Urinary bladder (tissue), 4 donors: ENCODE measurements around the gene FCHSD2. TPM values are rescaled to one million over a fixed set of nuclear protein-coding genes. Genes with fewer than 3 reads are reported as not detected.
"Not testable (repeated sequence)": the region's sequence is repeated elsewhere in the genome, so short reads cannot be mapped to it uniquely, and the experiment has no call there.

Experiments used
- DNase-seq: peaks from one replicate; pipeline ENCODE4 v3.0.0-alpha.2; 2015; ENCODE audit errors: extremely low spot score
- H3K27ac ChIP-seq: one replicate; pipeline ENCODE4 v1.5.1; 2013; ENCODE audit warnings: low read depth, mild to moderate bottlenecking, moderate library complexity
- H3K36me3 ChIP-seq: one replicate; pipeline ENCODE4 v1.6.1; 2013; ENCODE audit warnings: mild to moderate bottlenecking, moderate library complexity; ENCODE audit not compliant: insufficient read depth
- H3K4me1 ChIP-seq: one replicate; pipeline ENCODE4 v1.6.1; 2013; ENCODE audit warnings: mild to moderate bottlenecking, moderate library complexity; ENCODE audit not compliant: insufficient read depth
- H3K4me3 ChIP-seq: one replicate; pipeline ENCODE4 v1.5.1; 2013; ENCODE audit warnings: low read depth, low read length
- WGBS: extraction: QIAGEN DNeasy Blood & Tissue Kit; methylation state at CpG from one replicate; pipeline ENCODE4 v1.1.7; 2013; 5-methylcytosine and 5-hydroxymethylcytosine counted together
- polyA plus RNA-seq: library from polyadenylated mRNA; stranded (reverse); fragments of 200-250 nt; gene quantifications from one replicate; pipeline ENCODE4 v1.2.3, GENCODE V29; 2013
- total RNA-seq: library from RNA; depleted of rRNA; stranded (reverse); fragments of >200 nt; gene quantifications from one replicate; pipeline ENCODE4 v1.2.3, GENCODE V29; 2014
- donor health status: healthy with polysubstance abuse.
- donor health status: healthy.

FCHSD2 gene
- total and polyA plus RNA-seq, 2 donors = 21.4 to 40.5 TPM

DNA sequence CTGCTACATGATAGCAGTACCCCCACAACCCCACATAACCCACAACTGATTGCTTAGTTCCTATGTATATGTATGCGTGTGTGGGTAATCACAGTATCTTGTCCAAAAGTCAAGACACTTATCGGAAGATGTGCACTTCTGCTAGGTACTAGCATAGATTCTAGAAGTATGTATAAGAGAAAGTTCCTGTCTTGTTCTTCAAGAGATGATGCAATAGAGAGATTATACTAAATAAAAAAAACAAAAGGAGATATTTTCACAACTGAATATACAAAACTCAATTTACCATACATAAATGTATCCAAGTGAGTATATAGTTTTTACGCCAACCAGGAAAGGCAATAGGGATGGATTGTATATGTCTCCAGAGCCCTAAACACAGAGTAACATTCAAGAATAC lies 112.0 kb downstream of the FCHSD2 start:
- WGBS = 98% methylated on average over 3 of the region's 3 CpGs
- Histone ChIP-seq H3K27ac (no peak overlapping the region), H3K4me3 (no peak overlapping the region), H3K36me3 (no peaks in the 10 kb centered on the region), H3K4me1 (no peaks in the 10 kb centered on the region)
- DNase-seq = no peak

GRCh38 chr11:73029403-73029802 lies 112.7 kb downstream of the FCHSD2 start:
- no peak for DNase-seq
- WGBS = 88% methylated on average over 2 of the region's 2 CpGs
- H3K36me3 ChIP-seq = no peaks in the 10 kb centered on the region
- H3K4me3 ChIP-seq = no peak overlapping the region
- H3K27ac ChIP-seq = no peak overlapping the region
- H3K4me1 ChIP-seq = no peaks in the 10 kb centered on the region

DNA sequence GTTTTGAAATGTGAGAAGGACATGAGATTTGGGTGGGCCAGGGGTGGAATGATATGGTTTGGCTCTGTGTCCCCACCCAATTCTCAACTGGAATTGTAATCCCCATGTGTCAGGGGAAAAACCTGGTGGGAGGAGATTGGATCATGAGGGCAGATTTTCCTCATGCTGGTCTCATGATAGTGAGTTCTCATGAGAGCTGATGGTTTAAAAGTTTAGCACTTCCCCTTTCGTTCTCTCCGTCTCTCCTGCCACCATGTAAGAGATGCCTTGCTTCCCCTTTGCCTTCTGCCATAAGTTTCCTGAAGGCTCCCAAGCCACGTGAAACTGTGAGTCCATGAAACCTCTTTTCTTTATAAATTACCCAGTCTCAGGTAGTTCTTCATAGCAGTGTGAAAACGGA lies 113.5 kb downstream of the FCHSD2 start:
- Histone ChIP-seq H3K4me1 (no peaks in the 10 kb centered on the region), H3K36me3 (no peaks in the 10 kb centered on the region), H3K4me3 (no peak overlapping the region), H3K27ac (peak overlapping the region; percentile 23)
- 90% methylated on average over 4 of the region's 4 CpGs for WGBS
- DNase-seq = no peak

- not testable (repeated sequence) for H3K4me1 ChIP-seq, H3K4me3 ChIP-seq, H3K36me3 ChIP-seq, H3K27ac ChIP-seq, DNase-seq
- 99% methylated on average over 2 of the region's 2 CpGs for WGBS
These were observed 114.3 kb downstream of the FCHSD2 start for GRCh38 chr11:73027840-73028239.

- H3K27ac ChIP-seq = no peak overlapping the region
- no peaks in the 10 kb centered on the region for H3K4me1 ChIP-seq
- 99% methylated on average over 5 of the region's 5 CpGs for WGBS
- DNase-seq = no peak
- no peak overlapping the region for H3K4me3 ChIP-seq
- no peaks in the 10 kb centered on the region for H3K36me3 ChIP-seq
These were observed 117.5 kb downstream of the FCHSD2 start for GRCh38 chr11:73024639-73025038.

DNA sequence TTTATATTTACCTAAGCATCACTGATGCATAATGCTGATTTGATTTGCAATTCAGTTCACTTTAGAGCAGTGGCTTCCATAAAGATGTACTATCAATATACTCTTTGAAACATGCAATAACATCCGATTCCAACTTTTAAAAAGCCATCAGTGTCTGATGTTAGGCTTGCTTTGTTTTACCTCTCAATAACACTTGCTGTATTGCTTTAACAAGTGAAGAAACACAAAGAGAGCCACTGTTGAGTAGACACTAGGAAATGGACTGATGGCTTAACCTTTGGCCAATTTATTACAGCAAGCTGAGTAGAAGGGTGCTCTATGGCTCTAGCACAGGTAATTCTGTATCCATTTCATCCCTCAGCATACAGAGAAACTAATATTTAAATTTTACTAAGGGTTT lies 122.1 kb downstream of the FCHSD2 start:
- Histone ChIP-seq H3K4me3 (no peak overlapping the region), H3K27ac (no peak overlapping the region), H3K4me1 (no peaks in the 10 kb centered on the region), H3K36me3 (no peaks in the 10 kb centered on the region)
- DNase-seq = no peak
- WGBS = 90% methylated on average over 1 of the region's 1 CpG

DNA sequence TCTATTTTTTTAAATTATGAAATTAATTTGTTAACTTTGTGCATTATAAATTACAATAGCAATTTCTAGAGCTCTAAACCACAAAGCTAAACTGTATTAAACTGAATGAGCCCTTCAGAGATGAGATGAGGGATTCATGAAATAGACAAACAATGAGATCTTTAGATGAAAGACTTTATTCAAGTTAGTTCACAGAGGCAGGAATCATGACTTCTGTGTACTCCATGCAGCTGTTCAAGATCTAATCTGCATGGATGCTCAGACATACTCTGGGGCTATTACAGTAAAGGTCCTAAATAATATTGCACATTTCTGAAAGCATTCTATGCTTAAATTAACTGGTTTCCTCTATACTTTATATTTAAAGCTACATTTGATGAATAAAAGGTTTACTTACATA lies 122.7 kb downstream of the FCHSD2 start:
- Histone ChIP-seq H3K4me1 (no peaks in the 10 kb centered on the region), H3K4me3 (no peak overlapping the region), H3K27ac (no peak overlapping the region), H3K36me3 (no peaks in the 10 kb centered on the region)
- DNase-seq = no peak

GRCh38 chr11:73018856-73019255 lies 123.3 kb downstream of the FCHSD2 start:
- DNase-seq = no peak
- Histone ChIP-seq H3K27ac (no peak overlapping the region), H3K4me3 (no peak overlapping the region), H3K36me3 (no peaks in the 10 kb centered on the region), H3K4me1 (no peaks in the 10 kb centered on the region)

DNA sequence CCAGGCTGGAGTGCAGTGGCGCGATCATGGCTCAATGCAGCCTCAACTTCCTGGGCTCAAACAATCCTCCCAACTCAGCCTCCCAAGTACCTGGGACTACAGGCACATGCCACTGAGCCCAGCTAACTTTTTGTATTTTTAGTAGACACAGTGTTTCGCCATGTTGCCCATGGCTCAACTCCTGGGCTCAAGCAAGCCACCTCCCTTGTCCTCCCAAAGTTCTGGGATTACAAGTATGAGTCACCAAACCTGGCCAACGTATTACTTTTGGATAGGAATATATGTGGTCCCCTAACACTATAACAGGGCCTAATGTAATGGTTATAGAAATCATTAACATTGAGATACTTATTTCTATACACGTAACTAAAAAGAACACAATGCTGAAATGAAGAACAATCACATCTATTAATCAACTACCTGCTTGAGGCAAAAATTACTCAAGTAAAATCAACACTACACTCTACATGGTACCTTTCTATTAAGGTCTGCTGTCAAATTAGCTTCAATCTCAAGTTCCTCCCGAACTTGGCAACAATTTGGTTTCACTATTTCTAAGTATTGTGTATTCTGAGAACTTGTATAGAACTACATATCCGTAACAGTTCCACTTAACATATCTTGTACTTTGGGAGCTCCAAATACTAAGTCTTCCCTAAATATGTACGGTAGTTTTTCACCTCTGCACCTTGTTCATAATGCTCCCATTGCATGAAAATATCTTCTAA lies 124.9 kb downstream of the FCHSD2 start:
- DNase-seq = no peak
- H3K27ac ChIP-seq = no peak overlapping the region
- no peaks in the 10 kb centered on the region for H3K36me3 ChIP-seq
- WGBS = 95% methylated on average over 8 of the region's 8 CpGs
- H3K4me3 ChIP-seq = no peak overlapping the region
- no peaks in the 10 kb centered on the region for H3K4me1 ChIP-seq

- no peak overlapping the region for H3K4me3 ChIP-seq
- 72% methylated on average over 1 of the region's 1 CpG for WGBS
- H3K4me1 ChIP-seq = no peaks in the 10 kb centered on the region
- H3K36me3 ChIP-seq = no peaks in the 10 kb centered on the region
- no peak for DNase-seq
- no peak overlapping the region for H3K27ac ChIP-seq
These were observed 129.1 kb downstream of the FCHSD2 start for GRCh38 chr11:73013021-73013420.

DNA sequence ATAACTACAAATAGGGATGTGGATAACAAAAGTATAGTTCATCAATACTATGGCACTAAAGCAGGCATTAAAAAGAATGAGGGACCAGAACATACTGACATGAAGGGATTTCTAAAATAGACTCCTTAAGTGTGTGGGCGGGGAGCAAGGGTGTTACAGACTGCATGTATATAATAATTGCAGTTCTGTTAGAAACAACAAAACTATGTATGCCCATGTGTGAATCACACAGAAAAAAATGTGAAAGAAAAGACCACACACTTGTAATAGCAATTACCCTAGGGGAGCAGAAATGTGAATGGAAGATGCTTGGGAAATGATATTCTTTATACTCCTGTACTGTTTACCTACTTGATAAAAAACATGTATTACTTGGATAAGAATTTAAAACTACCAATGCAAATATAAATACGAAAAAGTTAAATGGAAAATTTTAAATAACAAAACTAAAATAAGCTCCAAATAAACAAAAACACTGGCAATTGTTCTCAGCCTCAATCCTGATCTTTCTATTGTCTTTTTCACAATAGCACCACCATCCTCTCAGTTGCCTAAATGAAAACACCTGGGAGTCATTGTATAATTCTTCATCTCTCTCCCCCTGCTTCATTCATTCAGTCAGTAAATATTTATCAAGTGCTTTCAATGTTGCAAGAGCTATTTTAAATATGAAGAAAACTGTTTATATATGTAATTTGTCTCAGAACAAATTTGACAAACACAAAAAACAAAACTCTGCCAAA lies 129.8 kb downstream of the FCHSD2 start:
- H3K36me3 ChIP-seq = no peaks in the 10 kb centered on the region
- H3K27ac ChIP-seq = no peak overlapping the region
- 71% methylated on average over 2 of the region's 2 CpGs for WGBS
- H3K4me1 ChIP-seq = no peaks in the 10 kb centered on the region
- H3K4me3 ChIP-seq = no peak overlapping the region
- DNase-seq = no peak

DNA sequence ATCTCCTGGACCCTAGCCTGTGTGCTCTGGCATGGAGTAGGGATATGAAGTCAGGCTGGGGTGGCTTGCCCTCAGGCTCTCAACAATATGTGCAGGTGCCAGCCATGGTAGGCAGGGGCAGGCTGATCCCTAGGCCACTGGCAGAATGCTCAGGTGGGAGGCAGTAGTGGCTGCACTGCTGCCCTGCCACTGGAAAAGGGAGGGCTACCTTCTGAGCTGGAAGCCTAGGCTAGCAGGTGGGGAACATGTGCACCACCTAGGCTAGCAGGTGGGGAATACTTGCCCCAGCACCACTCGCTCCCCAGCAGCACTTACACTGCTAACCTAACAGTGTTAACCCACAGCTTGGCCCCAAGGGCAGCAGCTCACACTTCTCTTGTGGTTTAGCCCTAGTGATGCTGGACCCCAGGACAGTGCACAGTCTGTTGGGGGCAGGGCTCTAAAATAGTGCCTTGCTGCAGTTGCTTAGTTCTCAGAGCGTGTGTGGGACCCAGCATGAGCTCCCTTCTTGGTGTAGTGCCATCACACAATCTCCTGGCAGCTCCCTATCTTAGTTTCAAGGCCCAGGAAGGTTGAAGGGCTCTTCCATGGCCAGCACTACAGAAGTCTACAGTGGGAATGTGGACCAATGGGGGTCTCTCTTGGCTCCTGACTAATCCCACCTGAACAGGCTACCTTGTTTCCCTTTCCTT lies 130.8 kb downstream of the FCHSD2 start:
- no peak for DNase-seq
- Histone ChIP-seq H3K4me1 (no peaks in the 10 kb centered on the region), H3K27ac (no peak overlapping the region), H3K4me3 (no peak overlapping the region), H3K36me3 (no peaks in the 10 kb centered on the region)
- 95% methylated on average over 2 of the region's 2 CpGs for WGBS

DNA sequence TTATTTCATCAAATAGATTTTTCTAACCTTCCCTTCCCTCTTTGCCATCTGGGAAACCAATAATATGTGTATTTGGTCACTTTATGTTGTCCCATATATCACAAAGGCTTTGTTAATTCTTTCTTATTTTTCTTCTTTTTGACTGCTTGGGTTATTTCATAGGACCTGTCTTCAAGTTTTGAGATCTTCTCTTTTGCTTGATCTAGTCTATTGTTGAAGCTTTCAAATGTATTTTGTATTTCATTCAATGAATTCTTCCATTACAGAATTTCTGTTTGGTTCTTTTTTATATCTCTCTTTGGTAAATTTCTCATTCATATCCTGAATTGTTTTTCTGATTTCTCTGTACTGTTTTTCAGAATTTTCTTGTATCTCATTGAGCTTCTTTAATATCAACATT lies 132.1 kb downstream of the FCHSD2 start:
- no peak overlapping the region for H3K27ac ChIP-seq

DNA sequence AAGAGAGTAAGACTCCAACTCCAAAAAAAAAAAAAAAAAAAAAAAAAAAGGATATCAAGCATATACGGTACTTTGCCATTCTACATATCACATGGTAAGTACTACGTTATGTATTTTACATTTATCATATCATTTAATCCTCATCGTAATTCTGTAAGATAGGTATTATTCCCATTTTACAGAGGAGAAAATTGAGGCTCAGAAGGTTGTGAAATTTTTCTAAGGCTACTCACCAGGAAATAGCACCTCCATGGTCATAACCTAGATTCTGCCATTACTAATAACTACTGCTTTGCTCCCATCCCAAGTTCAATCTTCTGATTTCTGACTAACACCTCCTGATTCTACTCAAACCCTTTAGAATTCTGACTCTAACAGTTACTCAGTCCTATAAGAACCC lies 138.0 kb downstream of the FCHSD2 start:
- 100% methylated on average over 3 of the region's 3 CpGs for WGBS
- no peaks in the 10 kb centered on the region for H3K4me1 ChIP-seq
- H3K27ac ChIP-seq = no peak overlapping the region

More for the DNA sequence above, 132.1 kb downstream of the FCHSD2 start:
- H3K4me1 ChIP-seq = no peaks in the 10 kb centered on the region
- H3K36me3 ChIP-seq = no peaks in the 10 kb centered on the region
- DNase-seq = no peak
- no peak overlapping the region for H3K4me3 ChIP-seq

More for the DNA sequence above, 138.0 kb downstream of the FCHSD2 start:
- H3K4me3 ChIP-seq = no peak overlapping the region
- DNase-seq = no peak
- H3K36me3 ChIP-seq = no peaks in the 10 kb centered on the region
